Urinary bladder (tissue), 4 donors: ENCODE measurements around the gene ALDH1L2. TPM values are rescaled to one million over a fixed set of nuclear protein-coding genes. Genes with fewer than 3 reads are reported as not detected.

Source experiments
- DNase-seq: peaks from one replicate; pipeline ENCODE4 v3.0.0-alpha.2; 2015; ENCODE audit errors: extremely low spot score
- H3K27ac ChIP-seq: one replicate; pipeline ENCODE4 v1.5.1; 2013; ENCODE audit warnings: low read depth, mild to moderate bottlenecking, moderate library complexity
- H3K36me3 ChIP-seq: one replicate; pipeline ENCODE4 v1.6.1; 2013; ENCODE audit warnings: mild to moderate bottlenecking, moderate library complexity; ENCODE audit not compliant: insufficient read depth
- H3K4me1 ChIP-seq: one replicate; pipeline ENCODE4 v1.6.1; 2013; ENCODE audit warnings: mild to moderate bottlenecking, moderate library complexity; ENCODE audit not compliant: insufficient read depth
- H3K4me3 ChIP-seq: one replicate; pipeline ENCODE4 v1.5.1; 2013; ENCODE audit warnings: low read depth, low read length
- WGBS: extraction: QIAGEN DNeasy Blood & Tissue Kit; methylation state at CpG from one replicate; pipeline ENCODE4 v1.1.7; 2013; 5-methylcytosine and 5-hydroxymethylcytosine counted together
- polyA plus RNA-seq: library from polyadenylated mRNA; stranded (reverse); fragments of 200-250 nt; gene quantifications from one replicate; pipeline ENCODE4 v1.2.3, GENCODE V29; 2013
- total RNA-seq: library from RNA; depleted of rRNA; stranded (reverse); fragments of >200 nt; gene quantifications from one replicate; pipeline ENCODE4 v1.2.3, GENCODE V29; 2014
- donor health status: healthy with polysubstance abuse.
- donor health status: healthy.

Gene ALDH1L2
- total and polyA plus RNA-seq, 2 donors, result 7.8 to 27.7 TPM

GRCh38 chr12:105076098-105076497 lies 8.2 kb downstream of the ALDH1L2 start:
- Histone ChIP-seq H3K4me1 (no peaks in the 10 kb centered on the region), H3K36me3 (no peaks in the 10 kb centered on the region), H3K27ac (no peak overlapping the region), H3K4me3 (no peak overlapping the region)
- 85% methylated on average over 1 of the region's 1 CpG for WGBS
- DNase-seq, result no peak

GRCh38 chr12:105072888-105073488 lies 11.3 kb downstream of the ALDH1L2 start:
- H3K27ac ChIP-seq, result no peak overlapping the region
- no peak overlapping the region for H3K4me3 ChIP-seq
- 93% methylated on average over 6 of the region's 6 CpGs for WGBS
- H3K36me3 ChIP-seq, result no peaks in the 10 kb centered on the region
- DNase-seq, result no peak
- no peaks in the 10 kb centered on the region for H3K4me1 ChIP-seq

- WGBS, result 96% methylated on average over 3 of the region's 3 CpGs
- H3K36me3 ChIP-seq, result no peaks in the 10 kb centered on the region
- H3K4me1 ChIP-seq, result no peaks in the 10 kb centered on the region
- no peak overlapping the region for H3K27ac ChIP-seq
- H3K4me3 ChIP-seq, result no peak overlapping the region
- no peak for DNase-seq
Observed at GRCh38 chr12:105071981-105072380, 12.3 kb downstream of the ALDH1L2 start.

GRCh38 chr12:105069936-105070702 lies 14.1 kb downstream of the ALDH1L2 start:
- no peak for DNase-seq
- no peaks in the 10 kb centered on the region for H3K36me3 ChIP-seq
- H3K4me3 ChIP-seq, result no peak overlapping the region
- WGBS, result 67% methylated on average over 4 of the region's 4 CpGs
- H3K27ac ChIP-seq, result no peak overlapping the region
- H3K4me1 ChIP-seq, result no peaks in the 10 kb centered on the region

GRCh38 chr12:105067511-105068031 lies 16.7 kb downstream of the ALDH1L2 start:
- WGBS, result 43% methylated on average over 6 of the region's 6 CpGs
- DNase-seq, result no peak
- Histone ChIP-seq H3K4me3 (no peak overlapping the region), H3K27ac (no peak overlapping the region), H3K4me1 (no peaks in the 10 kb centered on the region), H3K36me3 (no peaks in the 10 kb centered on the region)

GRCh38 chr12:105064564-105065178 lies 19.6 kb downstream of the ALDH1L2 start:
- H3K4me3 ChIP-seq, result no peak overlapping the region

GRCh38 chr12:105060715-105061378 lies 23.4 kb downstream of the ALDH1L2 start:
- no peak overlapping the region for H3K27ac ChIP-seq
- DNase-seq, result no peak
- peaks cover 3% of the 10 kb centered on the region for H3K36me3 ChIP-seq
- 85% methylated on average over 9 of the region's 11 CpGs for WGBS
- H3K4me3 ChIP-seq, result no peak overlapping the region
- no peaks in the 10 kb centered on the region for H3K4me1 ChIP-seq

More at GRCh38 chr12:105064564-105065178, 19.6 kb downstream of the ALDH1L2 start:
- no peak for DNase-seq
- Histone ChIP-seq H3K36me3 (peaks cover 3% of the 10 kb centered on the region), H3K4me1 (no peaks in the 10 kb centered on the region), H3K27ac (no peak overlapping the region)
- 53% methylated on average over 7 of the region's 7 CpGs for WGBS

GRCh38 chr12:105057174-105057573 lies 27.1 kb downstream of the ALDH1L2 start:
- H3K4me3 ChIP-seq, result no peak overlapping the region
- 90% methylated on average over 2 of the region's 2 CpGs for whole genome bisulfite sequencing
- H3K27ac ChIP-seq, result no peak overlapping the region
- peaks cover 3% of the 10 kb centered on the region for H3K36me3 ChIP-seq
- DNase-seq, result no peak
- no peaks in the 10 kb centered on the region for H3K4me1 ChIP-seq

GRCh38 chr12:105053116-105053572 lies 31.1 kb downstream of the ALDH1L2 start:
- Histone ChIP-seq H3K27ac (no peak overlapping the region), H3K4me3 (no peak overlapping the region), H3K36me3 (no peaks in the 10 kb centered on the region), H3K4me1 (no peaks in the 10 kb centered on the region)
- WGBS, result 12% methylated on average over 2 of the region's 2 CpGs
- DNase-seq, result peak; percentile 36

- no peaks in the 10 kb centered on the region for H3K4me1 ChIP-seq
- no peaks in the 10 kb centered on the region for H3K36me3 ChIP-seq
- DNase-seq, result no peak
- no peak overlapping the region for H3K27ac ChIP-seq
- WGBS, result 92% methylated on average over 4 of the region's 4 CpGs
- H3K4me3 ChIP-seq, result no peak overlapping the region
Observed at GRCh38 chr12:105051981-105052380, 32.3 kb downstream of the ALDH1L2 start.

GRCh38 chr12:105048315-105048714 lies 35.9 kb downstream of the ALDH1L2 start:
- no peak overlapping the region for H3K4me3 ChIP-seq

GRCh38 chr12:105047308-105047707 lies 37.0 kb downstream of the ALDH1L2 start:
- 100% methylated on average over 1 of the region's 1 CpG for WGBS
- no peak for DNase-seq
- Histone ChIP-seq H3K27ac (no peak overlapping the region), H3K4me1 (no peaks in the 10 kb centered on the region), H3K36me3 (no peaks in the 10 kb centered on the region), H3K4me3 (no peak overlapping the region)

More at GRCh38 chr12:105048315-105048714, 35.9 kb downstream of the ALDH1L2 start:
- H3K4me1 ChIP-seq, result no peaks in the 10 kb centered on the region
- no peaks in the 10 kb centered on the region for H3K36me3 ChIP-seq
- DNase-seq, result no peak
- no peak overlapping the region for H3K27ac ChIP-seq
- 97% methylated on average over 1 of the region's 1 CpG for WGBS

- Histone ChIP-seq H3K36me3 (no peaks in the 10 kb centered on the region), H3K27ac (no peak overlapping the region), H3K4me3 (no peak overlapping the region), H3K4me1 (no peaks in the 10 kb centered on the region)
- no peak for DNase-seq
- WGBS, result 71% methylated on average over 3 of the region's 3 CpGs
Observed at GRCh38 chr12:105041186-105041585, 43.1 kb downstream of the ALDH1L2 start.
